IMR-90 (cell line): Measurements from ENCODE around the gene SLC31A1.

Experiments used
- CTCF ChIP-seq: conservative IDR thresholded peaks from 2 replicates; pipeline ENCODE4 v1.5.1; 2012; ENCODE audit warnings: mild to moderate bottlenecking, low read depth, low read length, improper control_type of control experiment
- MAFK ChIP-seq: IDR thresholded peaks from 2 replicates; pipeline ENCODE4 v1.6.1; 2012; ENCODE audit warnings: low read depth, low read length, improper control_type of control experiment
- POLR2A ChIP-seq: IDR thresholded peaks from 2 replicates; pipeline ENCODE4 v1.6.1; 2012; ENCODE audit warnings: mild to moderate bottlenecking, low read depth, low read length

- TF ChIP-seq CTCF: no peak
- TF ChIP-seq MAFK: no peak
- TF ChIP-seq POLR2A: no peak
Observed at GRCh38 chr9:113227436-113227835, 6.1 kb downstream of the SLC31A1 start.
